HG02943 (cell line): Measurements from ENCODE around the gene AREG.

Source experiments
- ATAC-seq: cut with Tn5 transposase; IDR thresholded peaks from one replicate; pipeline ENCODE4 v1.9.1; 2021; ENCODE audit warnings: mild to moderate bottlenecking, low read depth, moderate library complexity; ENCODE audit not compliant: unreplicated experiment

AREG gene

GRCh38 chr4:74431113-74431826 lies 13.7 kb upstream of the AREG start:
- peak; percentile 97 for ATAC-seq

DNA sequence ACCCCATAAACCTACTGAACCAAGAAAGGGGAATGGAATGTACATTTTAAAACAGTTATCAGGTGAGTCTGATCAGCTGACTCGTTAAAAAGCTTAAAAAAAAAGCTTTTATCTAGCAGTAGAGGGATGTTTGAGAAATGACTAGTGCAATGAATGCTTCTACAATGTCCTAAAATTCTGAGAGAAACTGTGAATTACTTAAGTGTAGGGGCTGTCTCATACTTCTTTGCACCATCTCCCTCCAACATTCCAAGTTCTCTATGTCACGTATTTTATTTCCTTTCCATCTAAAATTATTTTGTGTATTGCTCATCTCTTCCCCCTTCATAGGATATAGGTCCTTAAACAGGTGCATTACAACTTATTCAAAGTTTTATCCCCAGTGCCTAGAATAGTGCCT lies 11.9 kb upstream of the AREG start:
- ATAC-seq = no peak

DNA sequence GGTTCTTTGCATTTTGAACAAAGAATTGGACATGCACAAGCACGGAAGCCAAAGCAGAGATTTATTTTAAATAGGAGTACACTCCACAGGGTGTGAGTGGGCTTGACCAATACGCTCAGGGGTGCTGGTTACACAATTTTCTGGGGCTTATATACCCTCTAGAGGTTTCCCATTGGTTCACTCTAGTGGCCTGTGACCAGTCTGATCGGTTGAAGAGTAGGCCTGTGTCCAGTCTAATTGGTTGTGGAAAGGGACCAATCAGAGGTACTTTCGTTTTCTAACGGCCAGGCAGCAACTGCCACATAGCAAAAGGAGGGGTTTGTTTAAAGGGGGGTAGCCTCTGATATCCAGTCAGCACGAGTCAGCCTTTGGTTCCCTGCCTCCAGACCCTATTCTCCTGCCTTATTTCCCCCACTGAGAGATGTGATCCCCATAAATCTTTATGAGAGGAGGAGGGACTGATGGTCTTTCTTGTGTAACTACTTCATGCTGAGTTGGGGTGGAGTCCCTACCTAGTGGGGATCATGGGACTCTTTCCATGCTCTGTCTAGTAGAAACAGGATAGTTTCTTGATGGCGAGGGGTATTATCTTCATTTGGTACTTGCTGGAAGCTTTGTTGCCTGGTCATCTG lies 11.3 kb upstream of the AREG start:
- ATAC-seq = no peak

GRCh38 chr4:74435296-74435695 lies 9.6 kb upstream of the AREG start:
- no peak for ATAC-seq

DNA sequence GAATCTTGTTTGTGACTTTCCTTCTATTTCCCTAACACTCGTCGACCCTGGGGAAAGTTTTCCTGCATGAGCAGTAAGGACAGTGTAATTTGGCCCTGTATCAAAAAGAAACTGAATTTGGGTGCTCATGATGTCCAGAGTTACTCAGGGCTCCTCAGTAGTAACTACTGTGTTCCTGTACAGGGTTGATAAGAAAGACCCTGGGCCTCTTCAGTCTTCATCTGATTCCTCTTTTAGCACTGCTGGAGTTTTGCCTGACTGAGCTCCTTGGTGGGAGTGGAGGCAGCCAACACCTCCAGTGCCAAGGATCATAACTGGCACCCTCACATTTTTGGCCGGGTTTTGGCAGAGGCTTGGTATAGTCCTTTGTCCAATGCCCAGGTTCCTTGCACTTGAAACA lies 7.1 kb upstream of the AREG start:
- ATAC-seq = no peak

DNA sequence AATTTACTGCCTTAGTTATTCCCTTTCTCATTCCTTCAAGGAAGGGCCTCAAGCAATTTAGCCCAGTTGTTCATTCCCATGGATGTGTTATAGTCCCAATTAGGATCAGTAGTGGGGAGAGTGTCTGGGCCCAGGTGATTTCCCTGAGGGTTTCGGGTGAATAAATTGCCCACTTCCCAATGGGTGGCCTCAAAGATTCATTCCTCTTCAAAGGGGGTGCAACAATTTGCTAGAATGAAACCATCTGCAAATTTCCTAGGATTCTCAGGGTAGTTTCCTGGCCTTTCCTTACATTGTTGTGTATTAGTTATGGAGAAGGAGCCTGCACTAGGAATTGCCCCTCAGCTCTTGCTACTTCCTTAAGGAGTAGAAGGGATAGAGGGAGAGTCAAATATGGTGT lies 6.3 kb upstream of the AREG start:
- ATAC-seq = no peak

GRCh38 chr4:74439952-74440351 lies 5.0 kb upstream of the AREG start:
- no peak for ATAC-seq

GRCh38 chr4:74440356-74440755 lies 4.6 kb upstream of the AREG start:
- ATAC-seq = no peak

DNA sequence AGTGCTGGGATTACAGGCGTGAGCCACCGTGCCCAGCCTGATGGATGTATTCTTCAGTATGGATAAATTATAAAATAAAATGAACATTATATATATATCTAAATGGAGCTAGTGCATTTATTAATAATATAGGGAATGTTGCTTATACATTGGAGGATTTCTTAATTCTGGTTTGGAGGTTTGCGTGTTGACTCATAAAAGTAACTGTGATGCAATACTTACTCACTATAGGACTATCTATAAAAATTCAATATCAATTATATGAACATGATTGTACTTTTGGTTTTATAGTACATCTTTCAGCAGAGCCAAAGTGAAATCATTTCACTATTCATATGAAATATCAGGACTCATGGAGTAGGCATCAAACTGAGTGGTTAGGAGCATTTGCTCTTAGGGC lies 3.2 kb upstream of the AREG start:
- ATAC-seq = no peak

DNA sequence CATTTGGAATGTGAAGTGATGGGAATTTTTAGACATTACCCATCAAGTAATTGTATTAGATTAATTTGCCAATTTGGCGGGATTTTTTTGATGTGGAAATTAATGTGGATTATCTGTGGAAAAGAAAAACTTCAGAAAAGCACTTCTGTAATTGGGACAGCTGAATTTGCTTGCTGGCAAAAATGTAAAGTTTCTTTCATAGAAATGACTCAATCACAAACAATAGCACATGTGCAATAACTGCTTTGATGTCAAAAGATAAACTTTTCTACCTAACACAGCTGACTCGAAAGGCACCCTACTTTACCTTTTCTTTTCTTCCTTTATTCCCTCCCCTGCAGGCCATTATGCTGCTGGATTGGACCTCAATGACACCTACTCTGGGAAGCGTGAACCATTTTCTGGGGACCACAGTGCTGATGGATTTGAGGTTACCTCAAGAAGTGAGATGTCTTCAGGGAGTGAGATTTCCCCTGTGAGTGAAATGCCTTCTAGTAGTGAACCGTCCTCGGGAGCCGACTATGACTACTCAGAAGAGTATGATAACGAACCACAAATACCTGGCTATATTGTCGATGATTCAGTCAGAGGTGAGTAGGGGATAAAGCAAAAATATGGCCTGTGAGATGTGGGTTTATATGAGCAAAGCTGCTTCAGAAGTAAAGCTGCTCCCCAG lies 1.4 kb downstream of the AREG start:
- no peak for ATAC-seq

- ATAC-seq = no peak
These were observed 2.0 kb downstream of the AREG start for GRCh38 chr4:74446896-74447295.

GRCh38 chr4:74447636-74448233 lies 2.8 kb downstream of the AREG start:
- no peak for ATAC-seq

GRCh38 chr4:74449571-74450297 lies 4.8 kb downstream of the AREG start:
- no peak for ATAC-seq

GRCh38 chr4:74450298-74450683 lies 5.4 kb downstream of the AREG start:
- no peak for ATAC-seq

DNA sequence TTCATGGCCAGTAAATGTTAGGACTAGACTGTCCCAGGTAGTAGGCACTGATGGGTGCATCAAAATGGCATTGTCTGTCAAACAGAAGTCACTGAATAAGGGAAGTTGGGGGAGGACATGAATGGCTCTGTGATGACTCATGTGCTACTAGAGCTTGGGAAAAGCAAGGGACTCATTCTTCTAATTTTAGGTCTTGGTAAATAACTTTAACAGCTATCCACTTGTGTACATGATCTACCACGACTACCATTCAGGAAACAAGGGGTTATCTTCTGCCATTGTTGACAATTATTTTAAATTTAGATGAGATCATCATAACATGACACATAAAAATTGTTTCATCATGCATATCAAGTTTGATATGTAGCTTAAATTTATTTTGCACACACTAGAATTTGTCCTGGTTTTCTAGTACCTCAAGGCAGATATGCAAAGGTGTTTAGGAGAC lies 6.3 kb downstream of the AREG start:
- ATAC-seq = no peak

- no peak for ATAC-seq
These were observed 8.2 kb downstream of the AREG start for GRCh38 chr4:74453037-74453635.

DNA sequence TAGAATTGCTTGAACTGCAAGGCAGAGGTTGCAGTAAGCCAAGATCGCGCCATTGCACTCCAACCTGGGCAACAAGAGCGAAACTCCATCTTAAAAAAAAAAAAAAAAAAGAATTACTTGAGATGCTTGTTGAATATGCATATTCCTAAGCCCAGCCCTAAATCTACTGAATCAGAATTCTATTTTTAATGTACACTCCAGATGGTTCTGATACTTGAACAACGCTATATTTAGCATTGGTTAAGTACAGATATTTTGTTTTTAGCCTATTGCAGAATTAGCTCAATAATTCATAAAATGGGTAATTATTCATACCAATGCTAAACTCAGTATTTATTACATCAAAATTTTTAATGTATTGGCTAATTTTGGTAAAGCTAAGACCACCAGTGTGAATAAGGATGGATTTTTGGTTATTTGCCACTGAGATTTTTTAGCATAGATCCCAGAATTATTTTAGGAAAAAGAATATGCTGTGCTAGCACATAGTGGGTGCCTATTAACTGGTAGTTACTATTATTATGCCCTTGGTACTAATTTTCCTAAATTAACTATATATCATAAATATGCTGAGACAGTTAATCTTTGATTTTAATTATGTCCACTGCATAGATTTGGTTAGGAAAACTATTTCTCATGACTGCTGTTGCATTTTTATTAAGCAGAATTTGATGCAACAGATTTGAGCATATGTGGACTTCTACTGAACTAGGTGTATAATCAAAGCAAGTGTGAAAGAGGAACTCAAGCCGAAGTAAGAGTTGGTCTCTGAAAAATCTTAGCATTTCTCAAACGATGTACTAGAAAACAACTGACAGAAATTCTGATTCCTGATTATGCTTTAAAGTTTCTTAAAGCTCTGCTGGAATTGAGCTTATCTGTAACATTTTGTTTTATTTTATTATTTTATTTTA lies 9.2 kb downstream of the AREG start:
- no peak for ATAC-seq

GRCh38 chr4:74455361-74456055 lies 10.6 kb downstream of the AREG start:
- ATAC-seq = no peak
